Activated naive CD8-positive, alpha-beta T cell treated with anti-CD3 and anti-CD28 coated beads for 36 hours (primary cell): Measurements from ENCODE around the gene NSA2. TPM values are rescaled to one million over a fixed set of nuclear protein-coding genes. Genes with fewer than 3 reads are reported as not detected.
"Not testable (repeated sequence)": the region's sequence is repeated elsewhere in the genome, so short reads cannot be mapped to it uniquely, and the experiment has no call there.

Experiments used
- DNase-seq: peaks from one replicate; pipeline ENCODE4 v3.0.0; 2021
- H3K27ac Mint-ChIP-seq: one replicate; pipeline ENCODE4 v1.8.0; 2022; ENCODE audit warnings: mild to moderate bottlenecking, moderate library complexity, mixed read lengths
- H3K27me3 Mint-ChIP-seq: one replicate; pipeline ENCODE4 v1.8.0; 2022; ENCODE audit warnings: mild to moderate bottlenecking, mixed read lengths
- H3K36me3 Mint-ChIP-seq: one replicate; pipeline ENCODE4 v1.8.0; 2021; ENCODE audit warnings: mild to moderate bottlenecking, mixed read lengths
- H3K4me1 Mint-ChIP-seq: one replicate; pipeline ENCODE4 v1.8.0; 2021; ENCODE audit warnings: mixed read lengths
- H3K4me3 Mint-ChIP-seq: one replicate; pipeline ENCODE4 v1.8.0; 2022; ENCODE audit warnings: mild to moderate bottlenecking, moderate library complexity, mixed read lengths
- H3K9me3 Mint-ChIP-seq: one replicate; pipeline ENCODE4 v1.8.0; 2022; ENCODE audit warnings: mixed read lengths
- total RNA-seq, 2 experiments: library from RNA; stranded (reverse); gene quantifications; one replicate each; pipeline ENCODE4 v1.2.3, GENCODE V29; 2021

The NSA2 gene
- total RNA-seq, 2 experiments from 2014 or later: 173 to 193 TPM

GRCh38 chr5:74786851-74787250, 19.8 kb downstream of the NSA2 start:
- H3K4me3 Mint-ChIP-seq: no peak overlapping the region
- peaks cover 9% of the 10 kb centered on the region for H3K36me3 Mint-ChIP-seq
- no peaks in the 10 kb centered on the region for H3K9me3 Mint-ChIP-seq
- H3K4me1 Mint-ChIP-seq: no peaks in the 10 kb centered on the region
- no peaks in the 10 kb centered on the region for H3K27me3 Mint-ChIP-seq
- DNase-seq: no peak
- H3K27ac Mint-ChIP-seq: no peak overlapping the region

DNA sequence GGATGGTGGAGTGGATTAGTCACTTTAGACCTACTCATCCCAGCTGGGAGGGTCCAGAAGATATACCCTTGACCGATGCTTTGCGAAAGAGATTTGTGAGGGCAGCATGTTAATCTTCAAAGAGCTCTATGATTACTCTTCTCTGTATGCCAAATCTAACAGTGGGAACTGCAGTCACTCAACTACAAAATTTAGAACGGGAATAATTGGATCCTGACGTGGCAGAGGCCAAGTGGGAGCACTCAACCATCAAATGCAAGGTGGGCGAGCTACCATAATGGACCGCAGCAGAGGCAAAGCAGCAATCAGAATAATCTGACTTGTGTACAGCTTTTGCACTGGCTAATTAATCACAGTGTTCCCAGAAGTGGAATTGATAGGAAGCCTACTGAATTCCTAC, 20.4 kb downstream of the NSA2 start:
- no peaks in the 10 kb centered on the region for H3K9me3 Mint-ChIP-seq
- no peaks in the 10 kb centered on the region for H3K27me3 Mint-ChIP-seq
- no peak overlapping the region for H3K4me3 Mint-ChIP-seq
- no peak for DNase-seq
- no peak overlapping the region for H3K27ac Mint-ChIP-seq
- no peaks in the 10 kb centered on the region for H3K4me1 Mint-ChIP-seq
- peaks cover 11% of the 10 kb centered on the region for H3K36me3 Mint-ChIP-seq

GRCh38 chr5:74791669-74792068, 24.6 kb downstream of the NSA2 start:
- H3K27me3 Mint-ChIP-seq, H3K27ac Mint-ChIP-seq, H3K4me3 Mint-ChIP-seq, H3K4me1 Mint-ChIP-seq, DNase-seq, H3K9me3 Mint-ChIP-seq: not testable (repeated sequence)
- peaks cover 15% of the 10 kb centered on the region for H3K36me3 Mint-ChIP-seq

- no peak for DNase-seq
- H3K36me3 Mint-ChIP-seq: no peaks in the 10 kb centered on the region
- no peaks in the 10 kb centered on the region for H3K9me3 Mint-ChIP-seq
- H3K4me1 Mint-ChIP-seq: no peaks in the 10 kb centered on the region
- no peak overlapping the region for H3K4me3 Mint-ChIP-seq
- no peaks in the 10 kb centered on the region for H3K27me3 Mint-ChIP-seq
- no peak overlapping the region for H3K27ac Mint-ChIP-seq
Observed at GRCh38 chr5:74798977-74799911, 32.2 kb downstream of the NSA2 start.

DNA sequence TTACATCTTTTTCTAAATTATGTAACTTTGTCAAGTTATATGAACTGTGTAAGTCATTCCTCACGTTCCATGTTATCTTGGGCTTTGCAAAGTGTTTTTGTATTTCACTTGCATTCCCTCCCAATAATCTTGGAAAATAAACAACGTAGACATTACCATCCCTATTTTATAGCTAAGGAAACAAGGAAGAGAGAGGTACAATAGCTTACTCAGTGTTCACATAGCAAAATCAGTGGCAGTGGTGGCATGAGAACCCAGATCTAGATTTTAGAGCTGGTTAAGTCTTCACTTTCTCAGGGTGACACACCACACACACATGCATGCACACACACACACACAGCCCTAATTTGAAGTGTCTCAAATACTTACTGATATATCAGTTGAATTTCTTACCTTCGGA, 34.1 kb downstream of the NSA2 start:
- H3K4me3 Mint-ChIP-seq: no peak overlapping the region
- no peaks in the 10 kb centered on the region for H3K9me3 Mint-ChIP-seq
- H3K36me3 Mint-ChIP-seq: no peaks in the 10 kb centered on the region
- no peaks in the 10 kb centered on the region for H3K4me1 Mint-ChIP-seq
- H3K27ac Mint-ChIP-seq: no peak overlapping the region
- no peak for DNase-seq
- no peaks in the 10 kb centered on the region for H3K27me3 Mint-ChIP-seq

DNA sequence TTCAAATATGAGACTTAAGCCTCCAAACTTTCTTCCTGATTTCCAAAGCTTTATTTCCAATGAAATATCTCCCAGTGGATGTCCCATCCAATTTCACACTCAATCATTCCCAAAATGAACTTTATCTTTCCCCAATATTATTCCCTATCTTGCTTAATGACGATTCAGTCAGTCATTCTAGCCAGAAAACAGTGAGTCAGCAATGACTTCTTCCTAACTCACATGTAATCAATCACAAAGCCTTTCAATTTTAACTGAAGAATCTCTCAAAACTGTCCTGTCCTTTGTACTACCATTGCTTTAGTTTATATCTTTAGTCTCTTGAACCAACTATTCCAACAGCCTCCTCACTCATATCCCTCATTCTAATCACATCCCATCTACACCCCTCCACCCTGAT, 34.9 kb downstream of the NSA2 start:
- Mint-ChIP-seq H3K4me1 (no peaks in the 10 kb centered on the region), H3K27me3 (no peaks in the 10 kb centered on the region), H3K4me3 (no peak overlapping the region), H3K9me3 (no peaks in the 10 kb centered on the region), H3K36me3 (no peaks in the 10 kb centered on the region), H3K27ac (no peak overlapping the region)
- no peak for DNase-seq

GRCh38 chr5:74810915-74811314, 43.9 kb downstream of the NSA2 start:
- no peak overlapping the region for H3K4me3 Mint-ChIP-seq
- no peak for DNase-seq
- no peak overlapping the region for H3K27ac Mint-ChIP-seq
- H3K36me3 Mint-ChIP-seq: peaks cover 12% of the 10 kb centered on the region
- H3K9me3 Mint-ChIP-seq: no peaks in the 10 kb centered on the region
- no peaks in the 10 kb centered on the region for H3K27me3 Mint-ChIP-seq
- peaks cover under 1% of the 10 kb centered on the region for H3K4me1 Mint-ChIP-seq

DNA sequence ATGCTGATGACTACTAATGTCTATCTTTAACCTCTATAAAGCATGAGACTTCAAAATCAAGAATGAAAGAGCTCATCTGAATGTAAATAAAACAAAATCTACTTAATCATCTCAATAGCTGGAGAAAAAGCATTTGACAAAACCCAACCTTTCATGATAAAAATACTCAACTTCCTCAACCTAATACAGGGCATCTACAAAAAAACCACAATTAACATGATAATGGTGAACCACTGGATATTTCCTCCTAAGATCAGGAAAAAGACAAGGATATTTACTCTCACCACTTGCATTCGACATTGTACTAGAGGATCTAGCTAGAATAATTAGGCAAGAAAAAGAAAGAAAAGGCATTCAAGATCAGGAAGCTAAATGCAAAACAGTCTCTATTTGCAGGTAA, 49.8 kb downstream of the NSA2 start:
- Mint-ChIP-seq H3K36me3 (peaks cover 8% of the 10 kb centered on the region), H3K4me1 (peaks cover 19% of the 10 kb centered on the region), H3K27ac (no peak overlapping the region), H3K9me3 (no peaks in the 10 kb centered on the region), H3K4me3 (no peak overlapping the region), H3K27me3 (no peaks in the 10 kb centered on the region)
- DNase-seq: no peak

GRCh38 chr5:74822288-74822687, 55.2 kb downstream of the NSA2 start:
- Mint-ChIP-seq H3K36me3 (peaks cover 4% of the 10 kb centered on the region), H3K27ac (no peak overlapping the region), H3K4me1 (peaks cover 12% of the 10 kb centered on the region), H3K27me3 (no peaks in the 10 kb centered on the region), H3K9me3 (no peaks in the 10 kb centered on the region), H3K4me3 (no peak overlapping the region)
- DNase-seq: no peak

DNA sequence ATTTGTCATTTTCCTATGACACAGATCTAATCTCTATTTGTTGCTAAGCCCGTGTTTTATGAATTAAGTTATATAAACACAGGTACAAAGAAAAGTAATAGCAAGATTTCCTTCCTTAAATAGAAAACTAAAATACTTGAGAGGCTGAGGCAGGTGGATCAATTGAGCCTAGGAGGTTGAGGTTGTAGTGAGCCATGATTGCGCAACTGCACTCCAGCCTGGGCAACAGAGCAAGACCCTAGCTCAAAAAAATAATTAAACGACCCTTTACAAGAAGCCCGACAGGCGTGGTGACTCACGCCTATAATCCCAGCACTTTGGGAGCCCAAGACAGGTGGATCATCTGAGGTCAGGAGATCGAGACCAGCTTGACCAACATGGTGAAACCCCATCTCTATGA, 62.4 kb downstream of the NSA2 start:
- no peaks in the 10 kb centered on the region for H3K9me3 Mint-ChIP-seq
- H3K27ac Mint-ChIP-seq: no peak overlapping the region
- H3K4me3 Mint-ChIP-seq: no peak overlapping the region
- no peaks in the 10 kb centered on the region for H3K27me3 Mint-ChIP-seq
- peaks cover 7% of the 10 kb centered on the region for H3K36me3 Mint-ChIP-seq
- H3K4me1 Mint-ChIP-seq: peaks cover 1% of the 10 kb centered on the region
- DNase-seq: no peak

Other genes with a start within 250 kb of the NSA2 start
- under 1 TPM; 0.52 to 0.60 TPM for gene ENC1, start 126.5 kb upstream of the NSA2 start, total RNA-seq
- gene HEXB, start 82.0 kb upstream of the NSA2 start, total RNA-seq: 10 to 100 TPM; 44.7 to 51.7 TPM
- gene GFM2, start 132 bp upstream of the NSA2 start, total RNA-seq: 10 to 100 TPM; 30.9 to 31.2 TPM
- 10 to 100 TPM; 12.0 to 12.2 TPM for gene FAM169A, start 99.1 kb downstream of the NSA2 start, total RNA-seq